WTC11 (cell line): ENCODE data around the gene IRX3. TPM values are rescaled to one million over a fixed set of nuclear protein-coding genes. Genes with fewer than 3 reads are reported as not detected.

Experiments used
- ATAC-seq: fragments of 200-7000 bp; cut with Tn5 transposase; 2 replicates; pipeline ENCODE4 v1.10.0; 2021; ENCODE audit warnings: mild to moderate bottlenecking, moderate library complexity
- CTCF ChIA-PET: fragments of 300-600 bp; sonication (Branson Sonifier 250); formaldehyde crosslinking; loops from one replicate; lab custom pipeline; 2021; ENCODE audit warnings: antibody characterized with exemption; lab: Charles Lee
- POLR2A ChIA-PET: fragments of 350-600 bp; sonication (Branson Sonifier 250); formaldehyde crosslinking; loops from one replicate; lab custom pipeline; 2021; ENCODE audit warnings: antibody characterized with exemption; lab: Charles Lee
- DNase-seq: peaks from one replicate; pipeline ENCODE4 v3.0.0; 2021; ENCODE audit warnings: low spot score
- H3K27ac Mint-ChIP-seq: 2 replicates; pipeline ENCODE4 v1.8.0; 2021; ENCODE audit warnings: mixed read lengths
- H3K27me3 Mint-ChIP-seq: 2 replicates; pipeline ENCODE4 v1.8.0; 2021; ENCODE audit warnings: low read depth, mild to moderate bottlenecking, moderate library complexity, mixed read lengths
- H3K36me3 Mint-ChIP-seq: 2 replicates; pipeline ENCODE4 v1.8.0; 2021; ENCODE audit warnings: mixed read lengths
- H3K4me1 Mint-ChIP-seq: 2 replicates; pipeline ENCODE4 v1.8.0; 2022; ENCODE audit warnings: mixed read lengths
- H3K4me3 Mint-ChIP-seq: 2 replicates; pipeline ENCODE4 v1.8.0; 2021; ENCODE audit warnings: mild to moderate bottlenecking, moderate library complexity, mixed read lengths
- H3K9me3 Mint-ChIP-seq: 2 replicates; pipeline ENCODE4 v1.8.0; 2021; ENCODE audit warnings: mixed read lengths
- CDX4 ChIP-seq: fragments of 250-450 bp; sonication (Bioruptor Pico); IDR thresholded peaks from 2 replicates; pipeline ENCODE4 v1.9.0; 2021; ENCODE audit warnings: moderate library complexity, mild to moderate bottlenecking, inconsistent platforms, borderline replicate concordance
- ETV6 ChIP-seq: sonication (generic); formaldehyde crosslinking; IDR thresholded peaks from 2 replicates; pipeline ENCODE4 v1.8.1; 2022; ENCODE audit warnings: mild to moderate bottlenecking, missing genetic modification reagents
- GABPB1 ChIP-seq: sonication (generic); formaldehyde crosslinking; IDR thresholded peaks from 2 replicates; pipeline ENCODE4 v1.8.1; 2023; ENCODE audit warnings: mild to moderate bottlenecking, missing genetic modification reagents
- HMGA2 ChIP-seq: fragments of 250-450 bp; sonication (Bioruptor Pico); IDR thresholded peaks from 2 replicates; pipeline ENCODE4 v1.4.0; 2021; ENCODE audit warnings: mild to moderate bottlenecking, moderate library complexity
- JAZF1 ChIP-seq: fragments of 250-450 bp; sonication (Bioruptor Pico); IDR thresholded peaks from 2 replicates; pipeline ENCODE4 v1.9.0; 2021; ENCODE audit warnings: moderate library complexity, mild to moderate bottlenecking, inconsistent platforms
- JUN ChIP-seq: sonication (generic); formaldehyde crosslinking; IDR thresholded peaks from 2 replicates; pipeline ENCODE4 v1.8.0; 2023; ENCODE audit warnings: mild to moderate bottlenecking, missing genetic modification reagents
- SOX15 ChIP-seq: fragments of 250-450 bp; sonication (Bioruptor Pico); IDR thresholded peaks from 2 replicates; pipeline ENCODE4 v1.9.0; 2021; ENCODE audit warnings: mild to moderate bottlenecking
- ZNF512 ChIP-seq: sonication (generic); formaldehyde crosslinking; IDR thresholded peaks from 2 replicates; pipeline ENCODE4 v1.8.1; 2022; ENCODE audit warnings: missing genetic modification reagents, borderline replicate concordance
- ZNF532 ChIP-seq: fragments of 250-450 bp; sonication (Bioruptor Pico); IDR thresholded peaks from 2 replicates; pipeline ENCODE4 v1.9.0; 2021; ENCODE audit warnings: mild to moderate bottlenecking, borderline replicate concordance
- total RNA-seq: library from RNA; stranded (reverse); gene quantifications from 3 replicates; pipeline ENCODE4 v1.2.3, GENCODE V29; 2021
- TF ChIP-seq, protein P1 (sequence below): sonication (generic); formaldehyde crosslinking; IDR thresholded peaks from 2 replicates; pipeline ENCODE4 v1.8.1; 2022; ENCODE audit warnings: mild to moderate bottlenecking, moderate library complexity, missing genetic modification reagents
- TF ChIP-seq, protein P2 (sequence below): fragments of 250-450 bp; sonication (Bioruptor Pico); conservative IDR thresholded peaks from 2 replicates; pipeline ENCODE4 v1.9.0; 2021; ENCODE audit warnings: mild to moderate bottlenecking
- TF ChIP-seq, protein P3 (sequence below): sonication (generic); formaldehyde crosslinking; IDR thresholded peaks from 2 replicates; pipeline ENCODE4 v1.8.1; 2022; ENCODE audit warnings: low read depth, mild to moderate bottlenecking, moderate library complexity, missing genetic modification reagents, borderline replicate concordance

IRX3 gene
- total RNA-seq, 1 experiment from 2014 or later = 1.1 TPM

DNA sequence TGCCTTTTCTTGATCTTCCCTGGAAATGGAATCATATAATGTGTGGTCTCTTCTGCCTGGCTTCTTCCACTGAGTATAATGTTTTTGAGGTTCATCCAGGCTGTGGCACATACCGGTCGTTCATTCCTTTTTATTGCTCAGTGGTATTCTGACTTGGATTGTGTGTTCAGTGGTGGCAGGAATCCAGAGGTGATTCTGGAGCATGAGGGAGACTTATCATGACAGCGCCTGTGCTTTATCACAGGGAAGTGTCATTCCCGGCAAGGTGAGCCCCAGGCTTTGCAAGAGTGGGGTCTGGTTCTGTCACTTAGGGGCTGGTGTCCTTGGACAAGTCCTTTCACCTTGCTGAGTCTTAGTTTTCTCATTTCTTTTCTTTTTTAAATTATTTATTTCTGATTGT is 53.0 kb downstream of the IRX3 start:
- POLR2A ChIA-PET = no interaction called here
- no peaks in the 10 kb centered on the region for H3K27me3 Mint-ChIP-seq
- H3K9me3 Mint-ChIP-seq = peaks cover 9% of the 10 kb centered on the region
- no peak for DNase-seq
- peaks cover 2% of the 10 kb centered on the region; the same call in 1 of the 2 replicates for H3K36me3 Mint-ChIP-seq
- H3K4me1 Mint-ChIP-seq = no peaks in the 10 kb centered on the region
- no peak overlapping the region for H3K27ac Mint-ChIP-seq
- CTCF ChIA-PET = no interaction called here
- TF ChIP-seq ZNF512 (CRISPR knock-in tag) = no peak
- no peak for TF ChIP-seq CDX4 (CRISPR knock-in tag)
- TF ChIP-seq, protein P1, sequence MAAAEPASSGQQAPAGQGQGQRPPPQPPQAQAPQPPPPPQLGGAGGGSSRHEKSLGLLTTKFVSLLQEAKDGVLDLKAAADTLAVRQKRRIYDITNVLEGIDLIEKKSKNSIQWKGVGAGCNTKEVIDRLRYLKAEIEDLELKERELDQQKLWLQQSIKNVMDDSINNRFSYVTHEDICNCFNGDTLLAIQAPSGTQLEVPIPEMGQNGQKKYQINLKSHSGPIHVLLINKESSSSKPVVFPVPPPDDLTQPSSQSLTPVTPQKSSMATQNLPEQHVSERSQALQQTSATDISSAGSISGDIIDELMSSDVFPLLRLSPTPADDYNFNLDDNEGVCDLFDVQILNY = no peak
- TF ChIP-seq HMGA2 (CRISPR knock-in tag) = no peak
- TF ChIP-seq, protein P2, sequence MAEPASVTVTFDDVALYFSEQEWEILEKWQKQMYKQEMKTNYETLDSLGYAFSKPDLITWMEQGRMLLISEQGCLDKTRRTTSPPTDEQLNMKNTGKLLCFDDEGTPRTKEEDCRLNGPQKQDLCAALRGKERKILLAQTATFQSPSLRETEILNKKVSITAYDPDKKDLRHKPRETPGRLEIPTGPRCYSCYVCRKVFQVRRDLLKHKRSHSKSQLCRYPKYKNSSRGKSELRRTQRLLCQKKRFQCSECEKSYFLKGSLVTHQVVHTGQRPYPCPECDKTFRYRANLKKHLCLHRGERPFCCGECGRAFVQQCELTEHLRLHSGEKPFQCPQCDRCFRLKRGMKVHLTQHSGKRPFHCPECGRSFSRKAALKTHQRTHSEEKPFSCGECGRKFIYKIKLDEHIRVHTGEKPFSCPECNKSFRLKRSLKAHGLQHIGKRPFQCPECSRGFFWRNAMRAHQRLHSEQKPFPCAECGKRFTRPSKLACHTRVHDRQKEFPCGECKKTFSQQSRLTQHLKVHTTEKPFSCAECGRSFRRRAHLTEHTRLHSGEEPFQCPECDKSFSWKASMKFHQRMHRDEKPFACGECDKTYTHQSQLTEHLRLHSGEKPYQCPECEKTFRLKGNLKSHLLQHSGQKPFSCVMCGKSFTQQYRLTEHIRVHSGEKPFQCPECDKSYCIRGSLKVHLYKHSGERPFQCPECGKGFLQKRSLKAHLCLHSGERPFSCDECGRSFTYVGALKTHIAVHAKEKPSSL (CRISPR knock-in tag) = no peak
- TF ChIP-seq JUN (CRISPR knock-in tag) = no peak
- no peak for TF ChIP-seq ZNF532 (CRISPR knock-in tag)
- TF ChIP-seq JAZF1 = no peak
- TF ChIP-seq SOX15 (CRISPR knock-in tag) = no peak
- no peak for TF ChIP-seq ETV6 (CRISPR knock-in tag)
- no peak for TF ChIP-seq GABPB1 (CRISPR knock-in tag)
- TF ChIP-seq, protein P3, sequence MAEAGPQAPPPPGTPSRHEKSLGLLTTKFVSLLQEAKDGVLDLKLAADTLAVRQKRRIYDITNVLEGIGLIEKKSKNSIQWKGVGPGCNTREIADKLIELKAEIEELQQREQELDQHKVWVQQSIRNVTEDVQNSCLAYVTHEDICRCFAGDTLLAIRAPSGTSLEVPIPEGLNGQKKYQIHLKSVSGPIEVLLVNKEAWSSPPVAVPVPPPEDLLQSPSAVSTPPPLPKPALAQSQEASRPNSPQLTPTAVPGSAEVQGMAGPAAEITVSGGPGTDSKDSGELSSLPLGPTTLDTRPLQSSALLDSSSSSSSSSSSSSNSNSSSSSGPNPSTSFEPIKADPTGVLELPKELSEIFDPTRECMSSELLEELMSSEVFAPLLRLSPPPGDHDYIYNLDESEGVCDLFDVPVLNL (CRISPR knock-in tag) = no peak
- no peak overlapping the region for H3K4me3 Mint-ChIP-seq
- ATAC-seq = no peak
